Measurements from ENCODE around the gene CDH13.

CDH13 gene

DNA sequence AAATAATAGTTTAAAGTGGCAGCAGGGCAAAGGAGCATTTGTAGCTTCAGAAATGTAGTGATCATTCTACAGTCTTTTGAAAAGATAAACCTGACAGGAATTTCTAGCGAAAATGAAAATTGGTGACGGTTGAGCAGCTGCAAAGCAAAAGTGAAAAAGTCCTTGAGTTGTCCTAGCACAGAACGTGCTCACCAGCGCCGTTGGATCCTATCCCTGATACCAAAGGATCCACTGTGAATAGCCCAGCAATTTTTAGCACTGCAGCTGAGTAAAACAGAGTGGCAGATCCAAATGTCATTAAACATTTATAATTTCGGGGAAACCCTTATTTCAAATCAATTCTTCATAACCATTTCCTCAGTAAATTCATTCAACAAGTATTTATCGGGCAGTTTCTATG lies 727.2 kb downstream of the CDH13 start:
- TF ChIP-seq, protein P1, sequence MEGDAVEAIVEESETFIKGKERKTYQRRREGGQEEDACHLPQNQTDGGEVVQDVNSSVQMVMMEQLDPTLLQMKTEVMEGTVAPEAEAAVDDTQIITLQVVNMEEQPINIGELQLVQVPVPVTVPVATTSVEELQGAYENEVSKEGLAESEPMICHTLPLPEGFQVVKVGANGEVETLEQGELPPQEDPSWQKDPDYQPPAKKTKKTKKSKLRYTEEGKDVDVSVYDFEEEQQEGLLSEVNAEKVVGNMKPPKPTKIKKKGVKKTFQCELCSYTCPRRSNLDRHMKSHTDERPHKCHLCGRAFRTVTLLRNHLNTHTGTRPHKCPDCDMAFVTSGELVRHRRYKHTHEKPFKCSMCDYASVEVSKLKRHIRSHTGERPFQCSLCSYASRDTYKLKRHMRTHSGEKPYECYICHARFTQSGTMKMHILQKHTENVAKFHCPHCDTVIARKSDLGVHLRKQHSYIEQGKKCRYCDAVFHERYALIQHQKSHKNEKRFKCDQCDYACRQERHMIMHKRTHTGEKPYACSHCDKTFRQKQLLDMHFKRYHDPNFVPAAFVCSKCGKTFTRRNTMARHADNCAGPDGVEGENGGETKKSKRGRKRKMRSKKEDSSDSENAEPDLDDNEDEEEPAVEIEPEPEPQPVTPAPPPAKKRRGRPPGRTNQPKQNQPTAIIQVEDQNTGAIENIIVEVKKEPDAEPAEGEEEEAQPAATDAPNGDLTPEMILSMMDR (IDR thresholded peaks at IDR 0.05; ENCODE audit: low read depth, low read length): no peak
- H3K4me3 ChIP-seq (ENCODE audit: low read depth, low read length): no peak overlapping the region

DNA sequence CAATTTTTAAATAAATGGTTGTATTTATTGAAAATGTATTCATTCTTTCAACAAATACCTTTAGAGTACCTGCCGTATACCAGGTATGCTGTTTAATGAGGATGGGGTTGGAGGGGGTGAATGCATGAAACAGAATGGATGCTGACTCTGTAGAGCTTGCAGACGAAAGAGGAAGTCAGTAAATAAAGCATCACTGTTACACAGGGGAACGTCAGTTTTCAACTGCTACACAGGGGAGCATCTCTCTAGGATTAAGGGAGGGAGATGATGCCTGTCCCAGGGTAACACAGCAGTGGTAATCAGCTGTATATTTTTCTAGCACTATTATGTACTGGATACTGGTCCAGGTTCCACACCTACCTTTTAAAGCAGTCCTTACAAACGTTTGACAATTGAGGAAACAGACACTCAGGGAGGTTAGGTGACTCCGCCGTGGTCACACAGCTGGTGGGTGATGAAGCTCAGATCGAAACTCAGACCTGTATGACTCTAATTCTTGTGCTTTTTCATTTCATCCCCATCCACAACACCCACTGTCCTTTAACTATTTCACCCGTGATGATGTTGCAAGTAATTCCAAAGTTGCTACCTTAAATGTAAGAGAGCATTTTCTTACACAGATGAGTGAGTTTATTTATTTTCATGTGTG lies 728.9 kb downstream of the CDH13 start:
- no peak overlapping the region for H3K4me3 ChIP-seq (ENCODE audit: low read depth, low read length)
- TF ChIP-seq, protein P1 (IDR thresholded peaks at IDR 0.05; ENCODE audit: low read depth, low read length): no peak

DNA sequence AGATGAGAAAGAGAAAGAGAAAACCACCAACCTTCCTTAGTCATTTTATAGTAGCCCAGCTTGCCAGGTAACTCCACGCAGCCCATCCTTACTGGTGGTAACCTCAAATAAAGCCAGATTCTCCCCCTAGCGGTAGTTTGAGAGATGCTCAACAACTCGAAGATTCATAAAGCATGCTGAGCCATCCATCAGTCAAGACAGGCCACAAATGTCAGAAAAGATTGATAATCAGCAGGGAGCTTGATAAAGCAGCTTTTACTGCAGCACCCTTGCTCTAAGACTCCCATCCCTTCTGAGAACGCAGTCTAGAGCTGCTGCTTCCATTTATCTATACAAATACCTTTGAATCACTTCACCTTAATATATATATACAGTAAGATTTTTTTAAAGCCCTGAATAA lies 729.5 kb downstream of the CDH13 start:
- TF ChIP-seq, protein P1 (IDR thresholded peaks at IDR 0.05; ENCODE audit: low read depth, low read length): peak; percentile 65
- H3K4me3 ChIP-seq (ENCODE audit: low read depth, low read length): no peak overlapping the region

DNA sequence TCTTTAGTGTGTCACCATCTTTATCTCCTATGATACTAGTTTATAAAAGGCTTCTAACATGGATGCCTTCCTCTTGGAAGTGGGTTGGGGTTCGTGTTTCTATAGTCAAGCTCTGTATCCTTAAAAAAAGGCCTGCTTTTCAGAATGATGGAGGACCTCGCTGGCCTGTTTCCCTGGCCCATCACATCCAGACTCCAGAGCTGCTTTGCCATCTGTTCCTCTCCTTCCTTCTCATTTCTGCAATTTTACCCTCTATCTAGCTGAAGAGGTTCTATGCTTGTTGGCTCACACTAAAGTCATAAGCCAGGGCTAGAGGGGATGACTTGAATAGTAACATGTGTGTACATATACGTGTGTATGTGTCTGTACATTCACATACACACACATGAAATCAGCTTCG lies 730.2 kb downstream of the CDH13 start:
- H3K4me3 ChIP-seq (ENCODE audit: low read depth, low read length): no peak overlapping the region
- TF ChIP-seq, protein P1 (IDR thresholded peaks at IDR 0.05; ENCODE audit: low read depth, low read length): no peak

DNA sequence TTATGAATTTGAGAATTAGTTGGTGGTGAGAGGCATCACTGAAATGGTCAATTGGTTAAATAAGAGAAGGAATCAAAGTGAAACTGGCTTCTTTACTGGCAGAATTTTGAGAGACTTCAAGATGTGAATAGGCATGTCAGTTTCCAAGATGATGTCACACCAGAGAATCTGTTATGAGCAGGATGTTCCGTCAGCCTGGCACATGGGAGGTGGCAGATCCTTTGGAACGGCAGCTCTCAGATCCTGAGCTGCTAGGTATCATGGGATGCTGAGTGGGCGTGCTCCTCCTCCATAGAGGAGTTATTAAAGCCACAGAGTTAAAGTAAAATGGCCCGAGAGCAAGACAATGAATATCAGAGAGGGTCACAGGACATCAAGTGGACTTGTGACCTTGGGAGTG lies 736.8 kb downstream of the CDH13 start:
- TF ChIP-seq, protein P1 (IDR thresholded peaks at IDR 0.05; ENCODE audit: low read depth, low read length): no peak
- no peak overlapping the region for H3K4me3 ChIP-seq (ENCODE audit: low read depth, low read length)

DNA sequence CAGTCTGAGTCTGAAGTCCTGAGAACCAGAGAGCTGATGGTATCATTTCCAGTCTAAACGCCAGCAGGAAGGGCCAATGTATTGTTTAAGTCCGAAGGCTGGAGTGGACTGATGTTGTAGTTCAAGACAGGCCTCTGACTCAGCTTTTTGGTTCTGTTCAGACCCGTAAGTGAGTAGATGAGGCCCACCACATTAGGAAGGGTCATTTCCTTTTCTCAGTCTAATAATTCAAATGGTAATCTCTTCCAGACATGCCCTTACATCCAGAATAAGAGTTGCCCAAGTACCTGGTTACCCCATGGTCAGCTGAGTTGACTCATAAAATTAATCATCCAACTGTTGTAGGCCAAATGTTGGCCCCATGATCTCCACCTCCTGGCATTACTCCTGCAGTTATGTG lies 738.4 kb downstream of the CDH13 start:
- TF ChIP-seq, protein P1 (IDR thresholded peaks at IDR 0.05; ENCODE audit: low read depth, low read length): no peak
- no peak overlapping the region for H3K4me3 ChIP-seq (ENCODE audit: low read depth, low read length)

DNA sequence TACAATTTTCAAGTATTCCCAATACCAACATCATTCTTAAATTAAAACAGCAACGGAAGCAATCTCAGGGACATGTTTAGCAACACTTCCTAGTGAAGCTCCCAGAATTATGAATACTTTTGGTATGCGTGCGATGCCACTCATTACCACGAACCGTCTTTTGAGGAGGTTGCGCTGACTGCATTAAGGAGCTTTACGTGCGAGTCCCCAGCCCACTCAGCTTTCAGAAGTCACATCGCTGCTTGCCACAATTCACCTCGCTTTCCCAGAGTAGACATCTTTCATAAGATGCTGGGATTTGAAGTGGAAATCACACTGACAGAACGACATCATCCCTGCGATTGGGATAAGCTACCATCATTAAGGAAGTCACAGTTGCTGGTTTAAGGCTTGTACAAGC lies 739.5 kb downstream of the CDH13 start:
- H3K4me3 ChIP-seq (ENCODE audit: low read depth, low read length): no peak overlapping the region
- TF ChIP-seq, protein P1 (IDR thresholded peaks at IDR 0.05; ENCODE audit: low read depth, low read length): no peak
